Endothelial cell of hepatic sinusoid (primary cell): ENCODE results near the gene HIVEP3.

Experiments used
- in situ Hi-C: cut with HindIII; loops from 2 replicates; pipeline ENCODE4 v1.10.0; 2017; ENCODE audit warnings: low sequenced_read_pairs

HIVEP3 gene

DNA sequence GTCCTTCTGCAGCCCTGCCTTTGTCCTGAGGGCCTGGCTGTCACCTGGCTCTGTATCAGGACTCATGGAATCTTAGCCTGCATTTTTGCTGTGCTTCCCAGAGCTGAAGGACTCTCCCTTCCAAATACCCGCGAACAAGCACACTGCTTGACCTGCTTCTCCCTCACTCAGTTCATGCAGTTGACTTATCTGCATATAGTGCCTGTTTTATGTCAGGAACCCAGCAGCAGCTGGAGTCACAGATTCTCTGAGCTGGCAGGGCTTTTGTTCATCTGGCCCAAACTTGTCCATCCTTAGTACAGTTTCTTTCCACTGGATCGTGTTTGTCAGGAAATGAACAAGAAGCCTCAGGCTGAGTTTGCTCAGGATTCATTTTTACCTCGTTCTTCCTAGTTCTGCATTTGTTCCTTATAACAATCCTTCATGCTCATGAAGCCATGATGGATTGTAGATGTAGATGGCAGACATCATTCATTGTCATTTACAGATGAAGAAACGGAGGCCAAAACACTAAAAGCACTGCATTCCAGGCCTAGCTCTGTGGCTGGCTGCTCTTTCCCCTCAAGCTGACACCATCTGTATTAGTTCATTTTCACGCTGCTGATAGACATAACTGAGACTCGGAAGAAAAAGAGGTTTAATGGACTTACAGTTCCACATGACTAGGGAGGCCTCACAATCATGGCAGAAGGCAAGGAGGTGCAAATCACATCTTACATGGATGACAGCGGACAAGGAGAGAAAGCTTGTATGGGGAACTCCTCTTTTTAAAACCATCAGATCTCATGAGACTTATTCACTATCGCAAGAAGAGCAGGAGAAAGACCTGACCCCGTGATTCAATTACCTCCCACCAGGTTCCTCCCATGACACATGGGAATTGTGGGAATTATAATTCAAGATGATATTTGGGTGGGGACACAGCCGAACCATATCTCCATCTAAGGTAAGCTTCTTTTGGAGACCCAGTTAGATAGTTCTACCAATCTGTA lies 150.9 kb downstream of the HIVEP3 start:
- in situ Hi-C loops = loop anchor here (5.0 kb wide), 1 partner anchor 34 kb away; no protein-coding TSS in a partner anchor

DNA sequence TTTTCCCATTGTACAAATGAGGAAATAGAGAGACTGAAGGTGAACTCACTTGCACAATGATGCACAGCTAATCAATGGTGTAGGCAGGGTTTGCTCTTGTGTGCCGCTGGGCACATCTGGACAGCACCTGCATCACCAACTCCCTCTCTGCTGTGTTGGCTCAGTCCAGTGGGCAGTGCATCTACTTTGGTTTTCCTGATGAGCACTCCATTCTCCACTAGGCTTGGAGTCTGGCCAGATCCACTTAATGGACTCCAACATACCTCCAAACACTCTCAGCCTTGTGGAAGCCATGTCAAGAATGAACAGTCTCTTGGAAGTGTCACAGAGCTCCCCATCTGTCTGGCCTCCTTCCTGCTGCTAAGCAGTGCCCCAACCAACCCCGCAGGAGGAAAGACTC lies 152.2 kb downstream of the HIVEP3 start:
- in situ Hi-C loops = loop anchor here (5.0 kb wide), 1 partner anchor 36 kb away; no protein-coding TSS in a partner anchor

DNA sequence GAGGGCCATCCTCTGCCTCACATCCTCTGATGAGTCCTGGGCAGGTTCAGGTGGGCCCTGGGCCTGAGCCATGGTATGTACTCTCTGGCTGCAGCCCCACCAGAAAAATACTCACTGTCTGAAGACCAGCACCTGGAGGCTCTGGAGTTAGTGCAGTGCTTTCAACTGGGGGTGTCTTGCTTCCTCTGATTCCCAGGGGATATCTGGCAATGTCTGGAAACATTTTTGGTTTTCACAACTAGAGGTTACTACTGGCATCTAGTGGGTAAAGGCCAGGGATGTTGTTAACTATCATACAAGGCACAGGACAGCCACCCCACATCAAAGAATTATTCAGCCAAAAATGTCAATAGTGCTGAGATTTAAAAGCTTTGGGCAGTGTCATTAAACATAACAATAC lies 152.7 kb downstream of the HIVEP3 start:
- in situ Hi-C loops = loop anchor here (5.0 kb wide), 1 partner anchor 36 kb away; no protein-coding TSS in a partner anchor

DNA sequence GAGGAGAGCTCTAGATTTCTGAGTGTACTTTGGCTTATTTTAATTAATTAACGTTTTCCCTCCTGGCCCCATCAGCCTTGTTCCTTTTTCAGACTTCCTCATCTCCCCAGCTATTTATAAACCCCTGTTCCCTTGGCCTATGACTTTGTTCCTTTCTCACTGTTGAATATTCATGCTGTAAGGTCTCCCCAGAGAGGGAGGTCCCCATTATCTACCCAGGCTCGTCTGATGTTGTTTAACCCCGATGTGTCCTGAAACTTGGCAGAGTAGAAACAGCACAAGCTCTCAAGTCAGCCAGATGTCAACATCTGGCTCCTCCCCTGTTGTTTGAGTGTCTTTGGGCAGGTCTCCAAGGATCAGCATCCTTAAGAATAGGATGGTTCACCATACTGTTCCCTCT lies 153.6 kb downstream of the HIVEP3 start:
- in situ Hi-C loops = loop anchor here (5.0 kb wide), 1 partner anchor 37 kb away; no protein-coding TSS in a partner anchor

DNA sequence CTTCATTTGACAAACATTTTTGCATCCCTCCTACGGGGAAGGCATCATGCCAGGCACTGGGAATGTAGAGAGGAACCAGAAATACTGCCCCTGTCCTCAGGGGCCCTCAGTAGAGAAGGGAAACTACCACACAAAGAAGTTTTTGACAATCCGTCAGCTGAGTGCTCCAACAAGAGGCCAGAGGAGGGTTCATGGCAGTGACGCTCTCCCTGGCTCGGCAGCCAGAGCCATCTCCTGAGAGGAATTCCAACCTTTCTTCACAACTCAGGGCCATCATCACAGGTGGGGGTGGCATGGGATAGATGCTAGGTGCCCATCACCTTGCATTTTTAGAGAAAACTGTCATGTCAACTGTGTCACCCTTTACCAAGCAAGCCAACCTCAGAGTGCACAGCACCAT lies 154.1 kb downstream of the HIVEP3 start:
- in situ Hi-C loops = loop anchor here (5.0 kb wide), 1 partner anchor 38 kb away; no protein-coding TSS in a partner anchor

DNA sequence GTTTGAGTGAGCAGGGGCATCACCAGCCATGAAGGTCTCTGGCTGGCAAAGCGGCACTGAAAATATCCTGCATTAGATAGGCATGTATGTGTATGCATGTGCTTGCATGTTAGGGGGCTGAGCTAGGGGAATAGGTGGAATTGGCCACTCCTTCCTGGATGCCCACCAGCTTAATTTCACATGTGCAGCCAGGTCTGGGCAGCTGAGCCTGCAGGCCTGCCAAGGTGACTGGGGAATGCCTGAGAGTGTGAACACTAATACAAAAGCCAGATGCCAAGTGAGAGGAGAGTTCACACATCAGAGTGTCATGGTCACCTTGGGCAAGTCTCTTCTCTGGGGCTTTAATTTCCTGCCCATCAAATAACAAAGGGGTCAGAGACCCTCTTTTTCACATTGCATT lies 155.9 kb downstream of the HIVEP3 start:
- in situ Hi-C loops = no loop called here

DNA sequence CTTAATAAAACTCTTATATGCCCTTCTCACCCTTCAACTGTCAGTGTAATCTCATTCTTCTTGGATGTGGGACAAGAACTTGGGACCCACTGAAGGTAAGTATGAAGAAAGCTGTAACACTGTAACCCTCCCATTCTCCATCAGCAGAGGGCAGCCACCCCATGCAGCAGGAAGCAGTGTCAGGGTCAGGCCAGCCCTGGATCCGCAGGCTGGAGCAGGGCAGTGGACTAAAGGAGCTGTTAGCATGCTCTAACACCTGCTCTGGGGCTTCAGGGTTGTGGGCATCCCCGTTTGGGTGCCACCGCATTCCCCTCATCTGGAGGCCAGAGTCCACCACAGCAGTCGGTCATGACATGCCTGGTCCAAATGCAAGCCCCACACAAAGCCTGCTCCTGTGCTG lies 156.5 kb downstream of the HIVEP3 start:
- in situ Hi-C loops = no loop called here

DNA sequence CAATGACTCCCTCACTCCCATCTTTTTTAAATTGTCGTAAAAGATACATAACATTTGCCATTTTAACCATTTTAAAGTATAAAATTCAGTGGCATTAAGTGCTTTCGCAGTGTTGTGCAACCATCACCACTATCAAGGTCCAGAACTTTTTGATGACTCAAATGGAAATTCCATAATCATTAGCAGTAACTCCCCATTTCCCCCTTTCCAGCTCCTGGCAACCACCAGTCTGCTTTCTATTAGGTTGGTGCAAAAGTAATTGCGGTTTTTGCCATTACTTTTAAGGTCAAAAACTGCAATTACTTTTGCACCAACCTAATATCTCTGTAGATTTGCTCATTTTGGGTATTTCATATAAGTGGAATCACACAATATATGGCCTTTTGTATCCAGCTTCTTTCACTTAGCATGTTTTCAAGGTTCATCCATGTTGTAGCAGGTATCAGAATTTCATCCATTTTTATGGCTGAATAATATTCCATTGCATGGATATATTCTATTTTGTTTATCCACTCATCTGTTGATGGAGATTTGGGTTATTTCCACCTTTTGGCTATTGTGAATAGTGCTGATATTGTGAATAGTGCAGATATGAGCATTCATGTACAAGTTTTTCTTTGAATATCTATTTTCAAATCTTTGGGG lies 159.7 kb downstream of the HIVEP3 start:
- in situ Hi-C loops = no loop called here

DNA sequence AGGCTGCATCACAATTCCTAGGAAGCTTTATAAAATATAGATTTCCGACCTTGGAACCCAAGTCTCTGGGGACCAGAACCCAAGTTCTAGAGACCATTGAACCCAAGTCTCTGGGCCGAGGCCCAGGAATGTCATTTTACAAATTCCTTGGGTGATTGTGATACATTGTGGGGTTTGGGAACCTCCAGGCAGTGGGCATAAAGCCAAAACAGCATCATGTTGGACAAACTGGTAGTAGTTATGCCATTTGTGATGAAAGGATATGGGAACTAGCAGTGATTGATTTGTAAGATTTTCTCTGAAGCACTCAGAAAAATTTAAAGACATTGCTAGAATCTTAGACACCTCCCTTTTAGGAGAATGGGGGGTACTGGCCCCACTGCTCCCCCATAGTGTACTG lies 160.2 kb downstream of the HIVEP3 start:
- in situ Hi-C loops = no loop called here

DNA sequence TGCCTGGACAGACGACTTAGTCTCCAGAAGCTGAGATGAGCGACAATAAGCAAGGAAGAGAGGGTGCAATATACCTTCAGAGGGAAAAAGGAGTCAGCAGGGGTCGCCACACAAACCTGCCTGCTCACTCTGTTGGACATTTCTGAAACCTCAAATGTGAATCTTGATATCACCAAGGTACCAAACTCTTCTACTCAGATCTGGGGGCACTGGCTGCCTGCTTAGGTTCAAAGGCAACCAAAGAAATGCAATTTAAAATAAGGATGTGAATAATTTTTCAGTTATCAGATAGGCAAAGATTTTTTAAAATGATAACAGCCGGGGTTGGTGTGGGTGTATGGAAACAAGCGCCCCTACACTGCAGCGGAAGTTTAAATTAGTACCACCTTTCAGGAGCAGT lies 164.2 kb downstream of the HIVEP3 start:
- in situ Hi-C loops = no loop called here

DNA sequence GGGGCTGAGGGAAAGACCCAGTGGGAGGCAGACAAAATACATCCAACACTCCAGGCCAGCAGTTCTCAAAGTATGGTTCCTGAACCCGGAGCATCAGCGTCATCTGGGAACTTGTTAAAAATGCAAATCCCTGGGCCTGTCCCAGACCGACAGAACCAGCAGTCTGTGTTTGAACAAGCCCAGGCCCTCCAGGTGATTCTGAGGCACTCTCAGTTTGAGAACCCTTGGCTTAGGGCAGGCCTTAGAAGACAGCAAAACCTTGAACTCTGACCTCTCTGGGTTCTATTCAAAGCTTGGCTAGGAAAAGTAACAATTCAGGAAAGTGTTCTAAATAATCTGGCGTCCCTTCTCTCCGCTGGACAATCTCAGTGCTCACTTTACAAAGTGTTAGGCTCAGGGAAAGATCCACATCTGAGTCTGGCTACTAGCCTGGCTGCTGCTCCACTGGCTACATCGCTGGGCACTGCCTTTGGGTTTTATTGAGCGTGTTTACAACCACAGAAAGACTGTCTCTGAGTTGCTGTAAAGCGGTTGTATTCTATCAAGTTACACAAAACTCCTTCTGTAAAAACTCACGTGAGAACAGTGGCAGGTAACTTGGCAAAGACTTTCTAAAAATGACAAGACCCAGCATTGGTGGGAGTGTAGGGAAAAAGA lies 166.1 kb downstream of the HIVEP3 start:
- in situ Hi-C loops = no loop called here

DNA sequence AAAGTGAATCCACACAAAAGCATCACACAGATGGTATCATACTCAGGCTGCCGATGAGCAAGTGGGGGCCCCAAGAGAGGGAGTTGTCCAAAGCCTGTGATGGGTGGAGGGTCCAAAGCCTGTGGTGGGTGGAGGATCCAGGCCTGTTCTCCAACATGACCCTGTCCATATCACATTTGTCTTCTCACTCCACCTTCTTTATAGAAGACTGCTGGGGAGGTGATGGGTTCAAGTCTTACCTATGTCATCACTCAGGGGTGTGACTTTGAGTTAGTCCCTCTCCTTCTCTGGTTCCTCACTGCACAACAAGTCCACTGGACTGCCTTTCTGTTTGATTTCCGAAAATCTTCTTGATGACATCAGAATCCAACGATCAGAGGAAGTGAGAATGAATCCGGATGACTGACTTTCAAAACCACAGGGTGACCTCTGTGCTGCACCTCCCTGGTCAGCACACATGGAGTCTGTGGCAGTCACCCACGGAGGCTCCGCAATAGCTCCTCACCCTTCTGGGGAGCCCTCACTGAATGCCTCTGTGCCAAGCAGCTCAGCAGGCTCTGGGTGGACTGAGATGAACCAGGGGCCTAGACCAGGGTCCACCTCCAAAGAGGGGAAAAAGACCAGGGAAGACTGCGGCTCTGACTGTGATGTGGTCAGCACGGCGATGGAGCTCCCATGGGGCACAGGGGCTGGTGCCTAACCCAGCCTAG lies 166.8 kb downstream of the HIVEP3 start:
- in situ Hi-C loops = no loop called here

DNA sequence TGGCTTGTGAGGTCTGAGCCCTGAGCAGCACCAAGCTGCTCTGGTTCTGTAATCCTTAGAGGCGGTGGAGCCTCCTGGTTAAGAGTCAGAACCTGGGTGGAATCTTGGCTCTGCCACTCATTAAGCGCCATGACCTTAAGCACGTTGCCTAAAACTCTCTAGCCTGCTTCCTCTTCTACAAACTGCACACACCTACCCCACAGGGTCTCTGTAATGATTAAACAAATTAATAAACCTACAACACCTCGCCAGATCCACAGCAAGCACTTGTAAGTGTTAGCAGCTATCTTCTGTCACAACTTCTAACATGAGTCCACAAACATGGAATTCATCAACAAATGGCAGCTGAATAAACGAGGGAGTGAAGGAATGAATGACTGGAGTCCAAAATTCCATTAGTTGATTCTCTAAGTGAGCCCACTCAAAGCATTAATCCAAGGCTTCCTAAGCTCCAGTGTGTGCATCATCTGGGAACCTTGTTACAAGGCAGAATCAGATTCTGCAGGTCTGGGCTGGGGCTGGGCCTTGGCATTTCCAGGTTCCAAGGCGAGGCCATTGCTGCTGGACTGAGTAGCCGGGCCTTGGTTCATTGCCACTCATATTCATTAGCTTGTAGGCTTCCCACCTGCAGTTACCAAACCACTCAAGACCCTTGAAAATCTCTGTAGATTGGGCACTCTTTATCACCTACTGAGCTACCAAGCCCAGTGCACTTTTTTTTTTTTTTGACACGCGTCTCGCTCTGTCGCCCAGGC lies 168.6 kb downstream of the HIVEP3 start:
- in situ Hi-C loops = no loop called here

DNA sequence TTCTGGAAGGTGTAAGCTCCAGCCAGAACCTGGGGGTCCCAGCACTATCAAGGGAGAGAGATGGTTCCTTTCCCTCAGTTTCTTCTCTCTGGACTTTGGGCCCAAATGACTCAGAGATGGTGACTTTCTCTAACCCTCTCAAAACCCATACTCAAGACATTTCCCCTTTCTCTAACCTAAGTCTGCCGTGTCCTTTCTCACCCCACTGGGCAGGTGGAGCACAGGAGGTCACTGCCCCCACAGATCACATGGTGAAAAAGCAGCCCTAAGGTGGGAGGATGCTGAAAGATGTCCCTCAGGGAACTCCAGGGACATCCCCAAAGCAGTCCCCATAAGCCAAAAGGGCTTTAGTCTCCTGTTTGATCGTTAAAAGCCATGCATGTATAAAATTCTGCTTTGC lies 173.7 kb downstream of the HIVEP3 start:
- in situ Hi-C loops = no loop called here

DNA sequence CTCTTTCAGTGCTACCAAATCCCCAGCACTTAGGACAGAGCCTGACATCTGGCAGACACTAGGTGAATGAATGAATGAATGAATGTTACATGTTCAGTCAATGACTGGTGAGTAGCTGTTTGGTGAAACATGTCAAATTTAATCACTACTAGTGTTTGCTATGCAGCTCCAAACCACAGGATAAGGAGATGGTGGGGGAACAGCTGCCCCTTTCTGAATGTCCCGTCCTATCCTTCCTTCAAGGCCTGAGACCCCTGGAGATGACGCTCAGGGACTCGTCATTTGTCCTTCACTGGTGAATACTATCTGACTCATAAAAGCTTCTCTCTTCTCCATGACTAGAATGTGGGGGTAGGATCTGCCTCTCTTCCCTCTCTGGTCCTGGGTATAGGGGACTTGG lies 175.4 kb downstream of the HIVEP3 start:
- in situ Hi-C loops = loop anchor here (5.0 kb wide), 2 partner anchors 51 to 106 kb away; no protein-coding TSS in a partner anchor

DNA sequence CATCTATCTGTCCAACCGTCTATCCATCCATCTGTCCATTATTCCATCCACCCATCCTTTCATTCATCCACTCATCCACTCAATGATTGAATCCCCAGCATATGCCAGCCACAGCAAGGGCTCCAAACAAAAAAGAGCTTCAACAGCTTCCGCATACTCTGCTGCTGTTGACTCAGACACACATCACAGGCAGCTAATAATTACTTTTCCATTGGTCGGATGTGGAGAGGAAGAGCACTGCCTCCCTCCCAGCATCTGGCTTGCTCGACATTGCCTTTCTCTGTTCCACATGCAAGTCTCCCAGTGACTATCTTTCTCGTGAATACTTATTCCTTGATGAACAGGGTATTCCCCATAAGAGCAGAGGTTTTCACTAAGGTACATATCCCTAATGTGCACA lies 176.5 kb downstream of the HIVEP3 start:
- in situ Hi-C loops = loop anchor here (5.0 kb wide), 2 partner anchors 50 to 105 kb away; no protein-coding TSS in a partner anchor

DNA sequence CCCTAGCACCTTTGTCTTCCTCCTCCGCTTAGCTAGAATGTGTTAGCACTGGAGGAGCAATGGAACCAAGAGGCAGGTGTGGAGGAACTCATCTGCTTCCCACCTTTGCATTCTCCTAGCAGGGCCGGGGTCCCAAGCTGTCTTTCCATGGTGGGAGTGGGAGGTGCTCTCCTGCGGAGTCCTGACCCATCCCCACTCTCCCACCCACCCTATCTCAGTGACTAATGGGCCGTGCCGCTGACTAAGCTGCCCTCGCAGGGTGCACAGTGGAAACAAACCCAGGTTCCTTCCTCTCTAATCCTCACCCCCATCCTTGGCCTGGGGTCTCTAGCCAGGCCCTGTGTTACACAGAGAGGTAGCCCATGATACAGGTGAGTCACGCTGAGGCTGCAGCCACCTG lies 177.5 kb downstream of the HIVEP3 start:
- in situ Hi-C loops = loop anchor here (5.0 kb wide), 2 partner anchors 49 to 104 kb away; no protein-coding TSS in a partner anchor

DNA sequence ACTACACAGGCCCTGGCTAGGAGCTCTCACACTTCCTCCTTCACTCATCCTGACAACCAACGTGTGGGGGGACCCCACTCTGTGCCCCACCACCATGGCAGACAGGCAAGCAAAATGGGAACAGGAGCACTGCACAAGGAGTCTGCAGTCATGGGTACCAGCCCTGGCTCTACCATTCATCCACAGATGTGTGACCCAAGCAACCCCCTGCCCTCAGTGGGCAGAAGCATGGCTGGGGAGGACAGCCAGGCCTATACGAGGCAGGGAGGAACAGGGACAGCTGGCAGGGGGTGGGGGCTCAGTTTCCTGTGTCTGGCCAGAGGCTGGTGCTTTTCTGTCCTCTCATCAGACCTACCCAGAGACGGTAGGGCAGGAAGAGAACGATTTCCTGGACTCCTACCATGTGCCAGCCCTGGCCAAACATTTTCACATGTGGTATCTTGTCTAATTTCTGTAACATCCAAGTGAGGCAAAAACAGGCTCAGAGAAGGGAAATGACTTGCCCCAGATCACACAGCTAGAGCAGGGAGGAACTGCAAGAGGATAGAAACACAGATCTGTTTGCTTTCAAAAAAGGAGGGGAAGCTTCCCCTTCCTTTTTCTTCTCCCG lies 178.0 kb downstream of the HIVEP3 start:
- in situ Hi-C loops = loop anchor here (5.0 kb wide), 2 partner anchors 48 to 103 kb away; no protein-coding TSS in a partner anchor

DNA sequence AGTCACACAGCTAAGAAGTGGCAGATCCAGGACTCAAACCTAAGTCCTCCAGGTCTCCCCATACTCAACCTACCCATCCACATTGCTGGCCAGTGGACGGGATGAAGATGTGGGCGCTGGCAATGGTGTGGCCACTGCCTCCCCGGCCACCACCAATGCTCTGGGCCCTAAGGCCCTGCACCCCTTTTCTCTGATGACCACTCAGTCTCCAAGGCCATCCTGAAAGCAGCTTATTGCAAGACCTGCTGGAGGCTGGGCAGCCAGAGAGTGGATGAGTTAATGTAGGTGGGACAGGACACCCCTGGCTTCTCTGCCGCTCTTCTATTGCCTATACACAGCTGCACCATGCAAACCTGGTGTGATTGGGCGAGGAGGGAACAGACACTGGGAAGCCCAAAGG lies 178.7 kb downstream of the HIVEP3 start:
- in situ Hi-C loops = loop anchor here (5.0 kb wide), 2 partner anchors 48 to 103 kb away; no protein-coding TSS in a partner anchor
